Measurements from ENCODE around the gene CKS2.

Gene CKS2

GRCh38 chr9:89363921-89364665, 53.1 kb downstream of the CKS2 start:
- Histone ChIP-seq H3K36me3 (ENCODE audit: control insufficient read depth, insufficient read depth, low read length) (peaks cover 10% of the 10 kb centered on the region), H3K4me1 (ENCODE audit: control insufficient read depth, insufficient read depth, low read length) (no peaks in the 10 kb centered on the region), H3K9me3 (ENCODE audit: control insufficient read depth, low read length) (no peaks in the 10 kb centered on the region), H3K27me3 (ENCODE audit: control insufficient read depth, insufficient read depth, low read length, poor library complexity, severe bottlenecking) (no peaks in the 10 kb centered on the region), H3K27ac (ENCODE audit: insufficient read depth, low read depth, low read length, poor library complexity, severe bottlenecking) (no peak overlapping the region), H3K4me3 (ENCODE audit: insufficient read depth, low read depth, low read length) (no peak overlapping the region)
- WGBS, 2 experiments = 93 to 96% methylated on average over 9 of the region's 9 CpGs

DNA sequence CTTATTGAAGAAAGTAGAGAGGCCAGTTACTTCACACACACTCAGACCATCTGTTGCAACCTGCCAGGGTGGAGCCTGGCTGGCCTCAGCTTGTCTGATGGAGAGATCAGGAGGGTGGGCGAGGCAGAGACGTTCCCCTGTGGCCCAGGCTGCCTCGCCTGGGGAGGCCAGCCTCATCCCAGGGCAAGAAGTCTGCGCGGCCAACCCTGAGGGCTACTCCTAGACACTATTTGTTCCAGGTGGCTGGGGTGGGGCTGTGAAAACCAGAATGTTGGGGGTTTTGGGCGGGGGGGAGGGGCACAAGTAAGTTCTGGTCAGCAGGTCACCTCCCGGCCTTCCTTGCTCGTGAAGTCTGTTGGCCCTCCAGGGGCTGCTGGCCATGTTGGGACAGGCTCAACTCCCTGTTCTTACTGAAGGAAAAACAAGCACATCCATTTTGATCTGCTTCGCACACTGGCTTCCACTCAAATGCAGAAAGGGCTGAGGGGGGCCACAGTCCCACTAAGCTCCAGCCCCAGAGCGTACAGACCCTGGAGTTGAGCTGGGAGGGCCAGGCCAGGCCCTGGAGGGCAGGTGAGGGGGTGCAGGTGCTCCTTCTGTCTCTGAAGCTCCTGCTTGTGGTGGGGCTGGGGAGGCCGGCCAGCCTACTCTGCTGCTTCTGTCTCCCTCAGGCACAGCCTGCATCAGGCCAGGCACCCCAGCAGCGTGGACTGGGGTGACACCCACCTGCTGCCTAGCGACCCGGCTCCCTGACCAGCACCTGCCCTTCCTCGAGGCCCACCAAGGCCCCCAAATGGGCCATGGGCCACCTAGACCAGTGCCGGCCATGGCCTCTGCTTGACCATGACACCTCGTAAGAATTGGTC, 53.9 kb downstream of the CKS2 start:
- Histone ChIP-seq H3K9me3 (ENCODE audit: control insufficient read depth, low read length) (no peaks in the 10 kb centered on the region), H3K4me1 (ENCODE audit: control insufficient read depth, insufficient read depth, low read length) (no peaks in the 10 kb centered on the region), H3K27me3 (ENCODE audit: control insufficient read depth, insufficient read depth, low read length, poor library complexity, severe bottlenecking) (no peaks in the 10 kb centered on the region), H3K27ac (ENCODE audit: insufficient read depth, low read depth, low read length, poor library complexity, severe bottlenecking) (no peak overlapping the region), H3K36me3 (ENCODE audit: control insufficient read depth, insufficient read depth, low read length) (peaks cover 10% of the 10 kb centered on the region), H3K4me3 (ENCODE audit: insufficient read depth, low read depth, low read length) (no peak overlapping the region)
- WGBS, 2 experiments = 94 to 96% methylated on average over 17 of the region's 17 CpGs

DNA sequence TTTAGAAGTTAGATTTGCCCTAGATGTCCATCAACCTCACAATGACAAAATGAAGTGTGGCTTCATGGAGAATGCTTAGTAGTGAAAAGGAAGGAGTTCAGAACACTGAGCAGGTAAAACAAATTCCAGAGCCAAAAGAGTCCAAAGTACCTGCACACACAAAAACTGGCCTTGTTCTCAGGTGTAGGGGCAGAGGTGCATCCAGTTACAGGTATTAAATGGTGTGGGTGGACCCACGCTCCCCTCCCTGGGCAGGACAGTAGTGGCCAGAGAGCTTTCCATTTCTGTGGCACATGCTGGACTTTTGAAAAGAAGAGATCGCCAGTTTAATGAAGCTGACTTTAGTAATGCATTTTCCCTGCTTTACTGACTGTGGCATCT, 54.5 kb downstream of the CKS2 start:
- H3K9me3 ChIP-seq (ENCODE audit: control insufficient read depth, low read length) = no peaks in the 10 kb centered on the region
- H3K27ac ChIP-seq (ENCODE audit: insufficient read depth, low read depth, low read length, poor library complexity, severe bottlenecking) = no peak overlapping the region
- peaks cover 10% of the 10 kb centered on the region for H3K36me3 ChIP-seq (ENCODE audit: control insufficient read depth, insufficient read depth, low read length)
- 96 to 99% methylated on average over 2 of the region's 2 CpGs for WGBS, 2 experiments
- H3K27me3 ChIP-seq (ENCODE audit: control insufficient read depth, insufficient read depth, low read length, poor library complexity, severe bottlenecking) = no peaks in the 10 kb centered on the region
- no peak overlapping the region for H3K4me3 ChIP-seq (ENCODE audit: insufficient read depth, low read depth, low read length)
- no peaks in the 10 kb centered on the region for H3K4me1 ChIP-seq (ENCODE audit: control insufficient read depth, insufficient read depth, low read length)

Measured in ectodermal cell (in vitro differentiated cells).